Osteocyte (in vitro differentiated cells): Measurements from ENCODE around the gene DMPK. TPM values are rescaled to one million over a fixed set of nuclear protein-coding genes. Genes with fewer than 3 reads are reported as not detected.

Experiments used
- DNase-seq: peaks from one replicate; pipeline ENCODE4 v3.0.0; 2021; ENCODE audit warnings: mixed read lengths; ENCODE audit not compliant: unreplicated experiment; ENCODE audit errors: extremely low spot score
- H3K27ac Mint-ChIP-seq: one replicate; pipeline ENCODE4 v1.8.0; 2021; ENCODE audit warnings: mild to moderate bottlenecking, mixed read lengths; ENCODE audit not compliant: unreplicated experiment
- H3K27me3 Mint-ChIP-seq: one replicate; pipeline ENCODE4 v1.8.0; 2021; ENCODE audit warnings: mixed read lengths; ENCODE audit not compliant: unreplicated experiment
- H3K36me3 Mint-ChIP-seq: one replicate; pipeline ENCODE4 v1.8.0; 2021; ENCODE audit warnings: mixed read lengths; ENCODE audit not compliant: unreplicated experiment
- H3K4me1 Mint-ChIP-seq: one replicate; pipeline ENCODE4 v1.8.0; 2021; ENCODE audit warnings: mixed read lengths; ENCODE audit not compliant: unreplicated experiment
- H3K4me3 Mint-ChIP-seq: one replicate; pipeline ENCODE4 v1.8.0; 2021; ENCODE audit warnings: mild to moderate bottlenecking, moderate library complexity, mixed read lengths; ENCODE audit not compliant: unreplicated experiment
- H3K9me3 Mint-ChIP-seq: one replicate; pipeline ENCODE4 v1.8.0; 2021; ENCODE audit warnings: mixed read lengths; ENCODE audit not compliant: unreplicated experiment
- CTCF ChIP-seq: fragments of 200-600 bp; sonication (generic); IDR thresholded peaks from 2 replicates; pipeline ENCODE4 v1.5.0; 2021; ENCODE audit warnings: antibody characterized with exemption, mild to moderate bottlenecking, moderate library complexity
- total RNA-seq: library from RNA; stranded (reverse); gene quantifications from 2 replicates; pipeline ENCODE4 v1.2.1, GENCODE V29; 2021

The DMPK gene
- total RNA-seq, 1 donor from 2014 or later, result 86.9 TPM

DNA sequence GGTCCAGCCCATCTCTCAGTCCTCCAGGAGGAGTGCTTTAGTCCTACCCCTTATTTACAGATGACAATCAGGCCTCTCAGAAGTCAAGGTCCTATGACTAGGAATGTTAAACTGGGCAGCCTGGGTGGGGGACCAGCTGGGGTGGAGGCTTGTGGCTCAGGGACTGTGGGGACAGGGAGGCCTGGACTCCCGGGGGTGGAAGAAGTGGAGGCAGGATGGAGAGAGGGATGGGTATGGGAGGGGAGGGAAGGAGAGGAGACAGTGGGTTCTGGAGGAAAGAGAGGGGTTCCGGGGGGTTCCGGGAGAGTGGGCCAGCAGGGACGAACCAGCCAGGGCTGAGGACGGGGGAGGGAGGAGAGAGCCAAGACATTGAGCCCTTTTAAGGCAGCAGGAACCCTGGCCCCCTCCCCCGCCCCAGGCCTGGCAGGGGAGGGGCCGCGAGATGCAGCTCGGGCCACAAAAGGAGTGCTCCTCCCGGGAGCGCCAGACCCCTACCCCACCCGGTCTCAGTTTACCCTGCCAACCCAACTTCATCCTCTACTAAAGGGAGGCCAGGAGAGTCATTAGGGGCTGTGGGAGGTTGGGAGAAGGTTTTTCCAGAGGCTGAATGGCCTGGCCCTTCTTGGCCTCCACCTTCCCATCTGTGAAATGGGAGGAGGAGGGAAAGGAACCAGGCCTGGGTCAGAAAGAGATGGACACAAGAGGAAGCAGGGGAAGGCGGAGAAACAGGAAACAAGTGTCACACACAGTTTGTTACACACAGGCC, 1.7 kb downstream of the DMPK start:
- Mint-ChIP-seq H3K9me3 (no peaks in the 10 kb centered on the region), H3K36me3 (peaks cover 22% of the 10 kb centered on the region), H3K4me3 (peak overlapping the region; percentile 52), H3K4me1 (peaks cover 35% of the 10 kb centered on the region), H3K27ac (peak overlapping the region; percentile 66), H3K27me3 (no peaks in the 10 kb centered on the region)
- no peak for DNase-seq
- TF ChIP-seq CTCF, result no peak

- no peak overlapping the region for H3K27ac Mint-ChIP-seq
- H3K36me3 Mint-ChIP-seq, result peaks cover 22% of the 10 kb centered on the region
- TF ChIP-seq CTCF, result no peak
Observed at GRCh38 chr19:45780146-45780447, 2.2 kb downstream of the DMPK start.

DNA sequence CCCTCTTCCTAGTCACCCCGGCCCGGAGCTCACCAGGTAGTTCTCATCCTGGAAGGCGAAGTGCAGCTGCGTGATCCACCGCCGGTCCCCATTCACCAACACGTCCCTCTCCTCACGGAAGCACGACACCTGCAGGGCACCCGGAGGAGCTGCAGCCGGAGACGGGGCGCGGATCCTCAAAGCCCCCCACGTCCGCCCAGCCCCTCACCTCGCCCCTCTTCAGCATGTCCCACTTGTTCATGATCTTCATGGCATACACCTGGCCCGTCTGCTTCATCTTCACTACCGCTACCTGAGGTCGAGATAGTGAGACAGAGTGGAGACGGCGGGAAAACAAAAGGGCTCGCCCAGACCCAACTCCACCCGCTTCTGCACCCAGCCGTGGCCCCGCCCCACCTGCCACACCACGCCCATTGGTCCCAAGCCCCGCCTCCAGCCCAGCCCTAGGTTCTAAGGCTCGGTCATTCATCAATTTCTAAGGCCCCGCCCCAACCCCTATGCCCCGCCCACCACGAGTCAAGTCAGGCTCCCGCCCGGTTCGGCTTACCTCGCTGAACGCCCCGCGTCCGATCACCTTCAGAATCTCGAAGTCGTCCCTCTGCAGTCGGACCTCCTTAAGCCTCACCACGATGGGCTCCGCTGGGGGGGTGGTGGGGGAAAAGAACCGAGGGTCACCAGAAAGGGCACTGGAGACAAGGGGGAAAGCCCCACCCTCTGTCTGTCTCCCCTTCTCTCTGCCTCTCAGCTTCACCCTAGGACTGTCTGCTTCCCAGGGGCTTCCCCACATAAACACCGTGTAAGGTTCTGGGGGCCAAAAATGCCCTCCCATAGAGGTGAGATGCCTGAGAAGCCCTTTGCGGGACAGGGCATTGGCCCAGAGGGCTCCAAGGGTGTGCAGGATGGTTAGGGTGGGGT, 2.8 kb downstream of the DMPK start:
- Mint-ChIP-seq H3K4me1 (peaks cover 32% of the 10 kb centered on the region), H3K27me3 (no peaks in the 10 kb centered on the region), H3K9me3 (no peaks in the 10 kb centered on the region), H3K36me3 (peaks cover 27% of the 10 kb centered on the region), H3K27ac (peak overlapping the region; percentile 31), H3K4me3 (no peak overlapping the region)
- TF ChIP-seq CTCF, result peak; percentile 30
- no peak for DNase-seq

More at GRCh38 chr19:45780146-45780447, 2.2 kb downstream of the DMPK start:
- DNase-seq, result no peak
- Mint-ChIP-seq H3K4me1 (peaks cover 35% of the 10 kb centered on the region), H3K27me3 (no peaks in the 10 kb centered on the region), H3K9me3 (no peaks in the 10 kb centered on the region), H3K4me3 (no peak overlapping the region)

- Mint-ChIP-seq H3K9me3 (no peaks in the 10 kb centered on the region), H3K27ac (no peak overlapping the region), H3K4me1 (peaks cover 19% of the 10 kb centered on the region), H3K27me3 (no peaks in the 10 kb centered on the region), H3K4me3 (no peak overlapping the region), H3K36me3 (peaks cover 32% of the 10 kb centered on the region)
- no peak for TF ChIP-seq CTCF
- DNase-seq, result no peak
Observed at GRCh38 chr19:45778010-45778661, 4.2 kb downstream of the DMPK start.
